ENCODE results near the gene TMEM213. TPM values are rescaled to one million over a fixed set of nuclear protein-coding genes. Genes with fewer than 3 reads are reported as not detected.

Gene TMEM213
- total and polyA plus RNA-seq, 10 donors, result 0.05 TPM; not detected in 9

DNA sequence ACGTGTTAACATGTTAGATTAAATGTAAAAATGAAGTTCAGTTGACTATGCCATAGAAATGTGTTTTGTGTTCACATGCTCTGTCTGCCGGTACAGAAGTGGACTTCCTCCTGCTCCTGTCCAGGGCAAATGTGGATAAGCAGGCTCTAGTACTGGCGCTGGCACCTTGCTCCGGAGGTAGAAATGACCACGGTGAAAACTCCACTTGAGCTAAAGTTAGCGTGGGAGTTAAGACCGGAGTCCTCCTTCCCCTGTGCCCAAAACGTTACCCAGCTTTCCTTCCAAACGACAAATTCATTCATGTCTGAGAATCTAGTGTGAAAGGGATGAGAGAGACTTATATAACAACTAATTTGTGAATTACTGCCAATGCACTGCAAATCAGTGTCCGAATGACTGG lies 35.2 kb downstream of the TMEM213 start:
- H3K4me1 ChIP-seq, result peaks cover 0 to 6% (median 3%) of the 10 kb centered on the region in 6 donors
- H3K4me3 ChIP-seq, result no peak overlapping the region
- no peaks in the 10 kb centered on the region for H3K36me3 ChIP-seq
- no peak for DNase-seq
- intact Hi-C loops (cut with DNase I; ENCODE audit: low total_unique reads), result no loop called here
- 90 to 93% (median 92%) methylated on average over 10 of the region's 10 CpGs for WGBS, 5 donors
- no peaks in the 10 kb centered on the region for H3K27me3 ChIP-seq (replicated peaks in 1 of 7)
- H3K27ac ChIP-seq, result no peak overlapping the region
- TF ChIP-seq POLR2AphosphoS5 (IDR thresholded peaks at IDR 0.05), result no peak
- TF ChIP-seq POLR2A (IDR thresholded peaks at IDR 0.05), result no peak
- TF ChIP-seq, protein P1, sequence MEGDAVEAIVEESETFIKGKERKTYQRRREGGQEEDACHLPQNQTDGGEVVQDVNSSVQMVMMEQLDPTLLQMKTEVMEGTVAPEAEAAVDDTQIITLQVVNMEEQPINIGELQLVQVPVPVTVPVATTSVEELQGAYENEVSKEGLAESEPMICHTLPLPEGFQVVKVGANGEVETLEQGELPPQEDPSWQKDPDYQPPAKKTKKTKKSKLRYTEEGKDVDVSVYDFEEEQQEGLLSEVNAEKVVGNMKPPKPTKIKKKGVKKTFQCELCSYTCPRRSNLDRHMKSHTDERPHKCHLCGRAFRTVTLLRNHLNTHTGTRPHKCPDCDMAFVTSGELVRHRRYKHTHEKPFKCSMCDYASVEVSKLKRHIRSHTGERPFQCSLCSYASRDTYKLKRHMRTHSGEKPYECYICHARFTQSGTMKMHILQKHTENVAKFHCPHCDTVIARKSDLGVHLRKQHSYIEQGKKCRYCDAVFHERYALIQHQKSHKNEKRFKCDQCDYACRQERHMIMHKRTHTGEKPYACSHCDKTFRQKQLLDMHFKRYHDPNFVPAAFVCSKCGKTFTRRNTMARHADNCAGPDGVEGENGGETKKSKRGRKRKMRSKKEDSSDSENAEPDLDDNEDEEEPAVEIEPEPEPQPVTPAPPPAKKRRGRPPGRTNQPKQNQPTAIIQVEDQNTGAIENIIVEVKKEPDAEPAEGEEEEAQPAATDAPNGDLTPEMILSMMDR (IDR thresholded peaks at IDR 0.05 in 8 of 11, conservative IDR thresholded peaks at IDR 0.05 in 3 of 11), result no peak
- no peaks in the 10 kb centered on the region for H3K9me3 ChIP-seq

DNA sequence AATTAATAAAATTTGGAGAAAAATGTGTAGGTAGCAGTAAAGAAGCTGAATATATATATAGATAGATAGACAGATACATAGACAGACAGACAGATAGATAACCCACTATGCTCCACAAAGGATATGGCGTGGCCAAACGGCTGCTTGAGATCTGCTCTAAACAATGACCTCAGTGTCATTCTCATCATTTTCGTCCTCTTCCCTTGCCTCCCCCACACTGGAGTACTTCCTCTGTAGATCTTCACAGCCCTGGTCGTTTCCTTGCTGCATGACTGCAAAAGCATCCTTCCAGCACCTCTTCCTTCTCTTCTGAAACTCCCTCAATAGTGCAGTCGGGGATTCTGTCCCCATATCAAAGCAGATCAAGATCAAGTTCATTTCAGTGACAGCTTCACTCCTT lies 35.8 kb downstream of the TMEM213 start:
- H3K27ac ChIP-seq, result no peak overlapping the region
- no peaks in the 10 kb centered on the region for H3K36me3 ChIP-seq
- 34 to 59% (median 55%) methylated on average over 5 of the region's 5 CpGs for WGBS, 5 donors
- no peak for DNase-seq
- H3K27me3 ChIP-seq (replicated peaks in 1 of 7), result no peaks in the 10 kb centered on the region
- no peak for TF ChIP-seq POLR2AphosphoS5 (IDR thresholded peaks at IDR 0.05)
- TF ChIP-seq, protein P1 (IDR thresholded peaks at IDR 0.05 in 8 of 11, conservative IDR thresholded peaks at IDR 0.05 in 3 of 11), result no peak
- TF ChIP-seq POLR2A (IDR thresholded peaks at IDR 0.05), result no peak
- intact Hi-C loops (cut with DNase I; ENCODE audit: low total_unique reads), result no loop called here
- no peaks in the 10 kb centered on the region for H3K9me3 ChIP-seq
- H3K4me1 ChIP-seq, result peaks cover 0 to 9% (median 5%) of the 10 kb centered on the region in 6 donors
- H3K4me3 ChIP-seq, result no peak overlapping the region

DNA sequence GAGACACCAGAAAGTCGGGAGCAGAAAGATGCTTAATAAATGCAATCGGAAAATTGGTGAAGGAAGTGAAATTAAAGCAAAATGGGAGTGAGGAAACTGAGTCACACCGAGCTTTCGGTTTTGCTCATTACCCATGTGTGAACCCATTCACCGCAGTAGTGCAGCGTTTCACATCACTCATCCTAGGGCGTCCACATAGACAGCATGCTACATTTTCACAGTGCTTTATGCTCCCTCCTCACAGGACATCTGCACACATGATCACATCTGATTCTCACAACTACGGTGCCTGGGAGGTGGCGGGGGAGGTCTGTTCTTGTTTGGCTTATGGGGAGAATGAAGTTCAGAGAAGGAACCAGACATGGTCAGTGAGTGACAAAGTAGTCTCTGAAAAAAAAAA lies 36.8 kb downstream of the TMEM213 start:
- H3K4me3 ChIP-seq, result no peak overlapping the region
- H3K9me3 ChIP-seq, result no peaks in the 10 kb centered on the region
- no peaks in the 10 kb centered on the region for H3K36me3 ChIP-seq
- TF ChIP-seq, protein P1 (IDR thresholded peaks at IDR 0.05 in 8 of 11, conservative IDR thresholded peaks at IDR 0.05 in 3 of 11), result no peak
- no peak for TF ChIP-seq POLR2AphosphoS5 (IDR thresholded peaks at IDR 0.05)
- no peak for TF ChIP-seq POLR2A (IDR thresholded peaks at IDR 0.05)
- no peaks in the 10 kb centered on the region for H3K27me3 ChIP-seq (replicated peaks in 1 of 7)
- DNase-seq, result no peak
- WGBS, 5 donors, result 82 to 93% (median 90%) methylated on average over 9 of the region's 9 CpGs
- no peak overlapping the region for H3K27ac ChIP-seq
- peaks cover 0 to 9% (median 5%) of the 10 kb centered on the region in 6 donors for H3K4me1 ChIP-seq
- intact Hi-C loops (cut with DNase I; ENCODE audit: low total_unique reads), result no loop called here

DNA sequence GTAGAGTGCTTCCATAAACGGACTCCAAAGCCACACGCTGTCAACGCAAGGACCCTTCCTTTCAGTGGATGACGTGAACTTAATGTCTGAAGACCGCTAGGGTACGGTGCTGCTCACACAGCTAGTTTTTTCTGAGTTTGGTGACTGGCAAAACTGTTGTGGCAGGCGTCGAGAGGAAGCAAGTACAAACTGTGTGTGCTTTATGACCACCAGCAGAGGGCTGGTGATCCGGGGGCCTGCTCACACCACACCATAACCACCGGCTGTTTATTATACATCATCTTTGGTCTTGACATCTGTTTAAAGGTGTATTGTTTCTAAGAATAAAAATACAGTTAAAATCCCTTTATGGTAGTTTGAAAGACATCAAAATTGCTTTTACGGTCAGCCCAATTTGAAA lies 37.3 kb downstream of the TMEM213 start:
- TF ChIP-seq POLR2AphosphoS5 (IDR thresholded peaks at IDR 0.05) (no peak), POLR2A (IDR thresholded peaks at IDR 0.05) (no peak)
- TF ChIP-seq, protein P1 (IDR thresholded peaks at IDR 0.05 in 8 of 11, conservative IDR thresholded peaks at IDR 0.05 in 3 of 11), result no peak
- H3K4me3 ChIP-seq, result no peak overlapping the region
- no peak for DNase-seq
- H3K27ac ChIP-seq, result no peak overlapping the region
- H3K27me3 ChIP-seq (replicated peaks in 1 of 7), result no peaks in the 10 kb centered on the region
- 86 to 96% (median 91%) methylated on average over 11 of the region's 11 CpGs for WGBS, 5 donors
- no peaks in the 10 kb centered on the region for H3K9me3 ChIP-seq
- no peaks in the 10 kb centered on the region for H3K36me3 ChIP-seq
- H3K4me1 ChIP-seq, result peaks cover 0 to 9% (median 5%) of the 10 kb centered on the region in 6 donors
- intact Hi-C loops (cut with DNase I; ENCODE audit: low total_unique reads), result no loop called here
